Sigmoid colon (tissue), 4 donors: ENCODE data around the gene MOB4.
"Not testable (repeated sequence)": the region's sequence is repeated elsewhere in the genome, so short reads cannot be mapped to it uniquely, and the experiment has no call there.

ENCODE experiments used
- CTCF ChIP-seq, 4 experiments: fragments of 450-650 bp in 3 of 4; fragments of 200-600 bp in 1 of 4; IDR thresholded peaks; one replicate each; pipeline ENCODE4 v1.5.1; 2016 to 2019; ENCODE audit warnings: antibody characterized with exemption in 4 of 4, mild to moderate bottlenecking in 3 of 4, moderate library complexity in 2 of 4
- EP300 ChIP-seq, 4 donors: sonication (generic); formaldehyde crosslinking; IDR thresholded peaks; one replicate each; pipeline ENCODE4 v1.6.1; 2017; ENCODE audit warnings: antibody characterized with exemption in 4 of 4
- POLR2A ChIP-seq, 2 donors: fragments of 450-650 bp; IDR thresholded peaks; one replicate each; pipeline ENCODE4 v1.6.1; 2016; ENCODE audit warnings: antibody characterized with exemption in 2 of 2, mild to moderate bottlenecking in 2 of 2, moderate library complexity in 2 of 2
- POLR2AphosphoS5 ChIP-seq, 4 donors: sonication (generic); formaldehyde crosslinking; IDR thresholded peaks; one replicate each; pipeline ENCODE4 v1.6.1; 2017; ENCODE audit warnings: antibody characterized with exemption in 4 of 4

GRCh38 chr2:197580166-197580565 is 64.3 kb downstream of the MOB4 start:
- TF ChIP-seq CTCF, POLR2A, POLR2AphosphoS5, EP300 (IDR thresholded peaks at IDR 0.05): not testable (repeated sequence)
